H1 (cell line): Measurements from ENCODE around the gene ASCL5. TPM values are rescaled to one million over a fixed set of nuclear protein-coding genes. Genes with fewer than 3 reads are reported as not detected.

Experiments used
- ASH2L ChIP-seq: fragments of 200-600, 300-600 bp; sonication (generic); IDR thresholded peaks from one replicate; pipeline ENCODE4 v1.7.1; 2017; ENCODE audit warnings: low read length
- RNF2 ChIP-seq: fragments of 200-900, 300-1000 bp; sonication (generic); IDR thresholded peaks from 2 replicates; pipeline ENCODE4 v1.7.1; 2016; ENCODE audit warnings: borderline replicate concordance, low read depth, mild to moderate bottlenecking, antibody characterized with exemption, low read length; ENCODE audit not compliant: poor library complexity, severe bottlenecking; ENCODE audit errors: missing control alignments
- TEAD4 ChIP-seq: IDR thresholded peaks from 2 replicates; pipeline ENCODE4 v1.6.1; 2012; ENCODE audit warnings: low read depth, low read length, inconsistent platforms, mixed read lengths
- polyA plus RNA-seq, 7 experiments: library from polyadenylated mRNA; depleted of rRNA in 3 of 7; stranded (reverse) in 5 of 7; unstranded in 2 of 7; fragments of >200 nt in 5 of 7; fragments of 200-250 nt in 2 of 7; gene quantifications; 1 replicate in 5 of 7; 2 replicates in 1 of 7; 4 replicates in 1 of 7; pipeline versions ENCODE4 v1.2.1 to v1.2.3, GENCODE V29; 2011 to 2013; ENCODE audit warnings: missing spikeins in 2 of 7, mixed read lengths in 2 of 7
- total RNA-seq: library from RNA; stranded (reverse); fragmentation: NEBNext Ultra II Directional; extraction: Animal tissue kit (Norgen Biotek cat#: 25700); gene quantifications from 2 replicates; pipeline ENCODE4 v1.2.1, GENCODE V29; 2021
- TF ChIP-seq, protein P1 (sequence below): fragments of 300-600 bp; sonication (generic); IDR thresholded peaks from 2 replicates; pipeline ENCODE4 v1.7.1; 2012; ENCODE audit warnings: low read length, moderate library complexity, mild to moderate bottlenecking, inconsistent platforms; ENCODE audit not compliant: insufficient replicate concordance

The ASCL5 gene
- total and polyA plus RNA-seq, 2 of the 8 experiments (the other 6 are each of a cell fraction or from before 2014, with no cell fraction given): 0.29 to 0.41 TPM

DNA sequence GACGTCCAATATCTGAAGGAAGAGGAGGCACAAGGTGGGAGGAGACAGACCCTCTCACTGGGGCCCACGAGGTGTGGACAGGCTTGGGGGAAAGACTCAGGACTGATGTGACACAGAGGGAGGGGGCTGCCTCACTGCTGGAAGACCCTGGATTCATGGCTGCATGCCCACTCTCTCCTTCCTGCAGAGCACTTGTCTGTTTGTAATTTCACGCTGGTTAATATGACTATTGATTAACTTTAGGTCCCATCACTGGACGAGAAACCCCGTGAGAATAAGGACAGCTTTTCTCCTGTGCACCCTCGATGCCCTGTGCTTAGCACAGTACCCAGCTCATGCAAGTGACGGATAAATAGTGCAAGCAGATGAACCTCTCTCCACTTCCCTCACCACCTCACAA, 49.9 kb downstream of the ASCL5 start (continued):
- TF ChIP-seq RNF2 (no peak), ASH2L (no peak), TEAD4 (no peak)
- TF ChIP-seq, protein P1, sequence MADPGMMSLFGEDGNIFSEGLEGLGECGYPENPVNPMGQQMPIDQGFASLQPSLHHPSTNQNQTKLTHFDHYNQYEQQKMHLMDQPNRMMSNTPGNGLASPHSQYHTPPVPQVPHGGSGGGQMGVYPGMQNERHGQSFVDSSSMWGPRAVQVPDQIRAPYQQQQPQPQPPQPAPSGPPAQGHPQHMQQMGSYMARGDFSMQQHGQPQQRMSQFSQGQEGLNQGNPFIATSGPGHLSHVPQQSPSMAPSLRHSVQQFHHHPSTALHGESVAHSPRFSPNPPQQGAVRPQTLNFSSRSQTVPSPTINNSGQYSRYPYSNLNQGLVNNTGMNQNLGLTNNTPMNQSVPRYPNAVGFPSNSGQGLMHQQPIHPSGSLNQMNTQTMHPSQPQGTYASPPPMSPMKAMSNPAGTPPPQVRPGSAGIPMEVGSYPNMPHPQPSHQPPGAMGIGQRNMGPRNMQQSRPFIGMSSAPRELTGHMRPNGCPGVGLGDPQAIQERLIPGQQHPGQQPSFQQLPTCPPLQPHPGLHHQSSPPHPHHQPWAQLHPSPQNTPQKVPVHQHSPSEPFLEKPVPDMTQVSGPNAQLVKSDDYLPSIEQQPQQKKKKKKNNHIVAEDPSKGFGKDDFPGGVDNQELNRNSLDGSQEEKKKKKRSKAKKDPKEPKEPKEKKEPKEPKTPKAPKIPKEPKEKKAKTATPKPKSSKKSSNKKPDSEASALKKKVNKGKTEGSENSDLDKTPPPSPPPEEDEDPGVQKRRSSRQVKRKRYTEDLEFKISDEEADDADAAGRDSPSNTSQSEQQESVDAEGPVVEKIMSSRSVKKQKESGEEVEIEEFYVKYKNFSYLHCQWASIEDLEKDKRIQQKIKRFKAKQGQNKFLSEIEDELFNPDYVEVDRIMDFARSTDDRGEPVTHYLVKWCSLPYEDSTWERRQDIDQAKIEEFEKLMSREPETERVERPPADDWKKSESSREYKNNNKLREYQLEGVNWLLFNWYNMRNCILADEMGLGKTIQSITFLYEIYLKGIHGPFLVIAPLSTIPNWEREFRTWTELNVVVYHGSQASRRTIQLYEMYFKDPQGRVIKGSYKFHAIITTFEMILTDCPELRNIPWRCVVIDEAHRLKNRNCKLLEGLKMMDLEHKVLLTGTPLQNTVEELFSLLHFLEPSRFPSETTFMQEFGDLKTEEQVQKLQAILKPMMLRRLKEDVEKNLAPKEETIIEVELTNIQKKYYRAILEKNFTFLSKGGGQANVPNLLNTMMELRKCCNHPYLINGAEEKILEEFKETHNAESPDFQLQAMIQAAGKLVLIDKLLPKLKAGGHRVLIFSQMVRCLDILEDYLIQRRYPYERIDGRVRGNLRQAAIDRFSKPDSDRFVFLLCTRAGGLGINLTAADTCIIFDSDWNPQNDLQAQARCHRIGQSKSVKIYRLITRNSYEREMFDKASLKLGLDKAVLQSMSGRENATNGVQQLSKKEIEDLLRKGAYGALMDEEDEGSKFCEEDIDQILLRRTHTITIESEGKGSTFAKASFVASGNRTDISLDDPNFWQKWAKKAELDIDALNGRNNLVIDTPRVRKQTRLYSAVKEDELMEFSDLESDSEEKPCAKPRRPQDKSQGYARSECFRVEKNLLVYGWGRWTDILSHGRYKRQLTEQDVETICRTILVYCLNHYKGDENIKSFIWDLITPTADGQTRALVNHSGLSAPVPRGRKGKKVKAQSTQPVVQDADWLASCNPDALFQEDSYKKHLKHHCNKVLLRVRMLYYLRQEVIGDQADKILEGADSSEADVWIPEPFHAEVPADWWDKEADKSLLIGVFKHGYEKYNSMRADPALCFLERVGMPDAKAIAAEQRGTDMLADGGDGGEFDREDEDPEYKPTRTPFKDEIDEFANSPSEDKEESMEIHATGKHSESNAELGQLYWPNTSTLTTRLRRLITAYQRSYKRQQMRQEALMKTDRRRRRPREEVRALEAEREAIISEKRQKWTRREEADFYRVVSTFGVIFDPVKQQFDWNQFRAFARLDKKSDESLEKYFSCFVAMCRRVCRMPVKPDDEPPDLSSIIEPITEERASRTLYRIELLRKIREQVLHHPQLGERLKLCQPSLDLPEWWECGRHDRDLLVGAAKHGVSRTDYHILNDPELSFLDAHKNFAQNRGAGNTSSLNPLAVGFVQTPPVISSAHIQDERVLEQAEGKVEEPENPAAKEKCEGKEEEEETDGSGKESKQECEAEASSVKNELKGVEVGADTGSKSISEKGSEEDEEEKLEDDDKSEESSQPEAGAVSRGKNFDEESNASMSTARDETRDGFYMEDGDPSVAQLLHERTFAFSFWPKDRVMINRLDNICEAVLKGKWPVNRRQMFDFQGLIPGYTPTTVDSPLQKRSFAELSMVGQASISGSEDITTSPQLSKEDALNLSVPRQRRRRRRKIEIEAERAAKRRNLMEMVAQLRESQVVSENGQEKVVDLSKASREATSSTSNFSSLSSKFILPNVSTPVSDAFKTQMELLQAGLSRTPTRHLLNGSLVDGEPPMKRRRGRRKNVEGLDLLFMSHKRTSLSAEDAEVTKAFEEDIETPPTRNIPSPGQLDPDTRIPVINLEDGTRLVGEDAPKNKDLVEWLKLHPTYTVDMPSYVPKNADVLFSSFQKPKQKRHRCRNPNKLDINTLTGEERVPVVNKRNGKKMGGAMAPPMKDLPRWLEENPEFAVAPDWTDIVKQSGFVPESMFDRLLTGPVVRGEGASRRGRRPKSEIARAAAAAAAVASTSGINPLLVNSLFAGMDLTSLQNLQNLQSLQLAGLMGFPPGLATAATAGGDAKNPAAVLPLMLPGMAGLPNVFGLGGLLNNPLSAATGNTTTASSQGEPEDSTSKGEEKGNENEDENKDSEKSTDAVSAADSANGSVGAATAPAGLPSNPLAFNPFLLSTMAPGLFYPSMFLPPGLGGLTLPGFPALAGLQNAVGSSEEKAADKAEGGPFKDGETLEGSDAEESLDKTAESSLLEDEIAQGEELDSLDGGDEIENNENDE: no peak
